ACC112 (cell line): Measurements from ENCODE around the gene TREX2.

Experiments used
- H2AFZ ChIP-seq: fragments of 200-600 bp; sonication (generic); one replicate; pipeline ENCODE4 v1.6.0; 2017; ENCODE audit warnings: antibody characterized with exemption, low read length; ENCODE audit not compliant: unreplicated experiment
- H3K27ac ChIP-seq: fragments of 200-600 bp; sonication (generic); 2 replicates; pipeline ENCODE4 v1.5.1; 2014; ENCODE audit warnings: low read depth, mild to moderate bottlenecking, antibody characterized with exemption, low read length, moderate library complexity
- H3K27me3 ChIP-seq: fragments of 200-600 bp; sonication (generic); 2 replicates; pipeline ENCODE4 v1.6.1; 2014; ENCODE audit warnings: mild to moderate bottlenecking, antibody characterized with exemption, low read length, moderate library complexity, mixed read lengths; ENCODE audit not compliant: insufficient read depth
- H3K36me3 ChIP-seq: fragments of 200-600 bp; sonication (generic); 2 replicates; pipeline ENCODE4 v1.6.1; 2016; ENCODE audit warnings: mild to moderate bottlenecking, antibody characterized with exemption, low read length, moderate library complexity, mixed read lengths; ENCODE audit not compliant: insufficient read depth
- H3K4me1 ChIP-seq: fragments of 200-600 bp; sonication (generic); one replicate; pipeline ENCODE4 v1.6.1; 2016; ENCODE audit warnings: low read length, mixed read lengths; ENCODE audit not compliant: insufficient read depth, unreplicated experiment, control insufficient read depth
- H3K4me3 ChIP-seq: fragments of 200-600 bp; sonication (generic); 2 replicates; pipeline ENCODE4 v1.5.1; 2014; ENCODE audit warnings: mild to moderate bottlenecking, low read depth, low read length
- H3K79me2 ChIP-seq: fragments of 200-600 bp; sonication (generic); one replicate; pipeline ENCODE4 v1.6.0; 2016; ENCODE audit warnings: low read length; ENCODE audit not compliant: control insufficient read depth, unreplicated experiment, insufficient read depth

Gene TREX2

DNA sequence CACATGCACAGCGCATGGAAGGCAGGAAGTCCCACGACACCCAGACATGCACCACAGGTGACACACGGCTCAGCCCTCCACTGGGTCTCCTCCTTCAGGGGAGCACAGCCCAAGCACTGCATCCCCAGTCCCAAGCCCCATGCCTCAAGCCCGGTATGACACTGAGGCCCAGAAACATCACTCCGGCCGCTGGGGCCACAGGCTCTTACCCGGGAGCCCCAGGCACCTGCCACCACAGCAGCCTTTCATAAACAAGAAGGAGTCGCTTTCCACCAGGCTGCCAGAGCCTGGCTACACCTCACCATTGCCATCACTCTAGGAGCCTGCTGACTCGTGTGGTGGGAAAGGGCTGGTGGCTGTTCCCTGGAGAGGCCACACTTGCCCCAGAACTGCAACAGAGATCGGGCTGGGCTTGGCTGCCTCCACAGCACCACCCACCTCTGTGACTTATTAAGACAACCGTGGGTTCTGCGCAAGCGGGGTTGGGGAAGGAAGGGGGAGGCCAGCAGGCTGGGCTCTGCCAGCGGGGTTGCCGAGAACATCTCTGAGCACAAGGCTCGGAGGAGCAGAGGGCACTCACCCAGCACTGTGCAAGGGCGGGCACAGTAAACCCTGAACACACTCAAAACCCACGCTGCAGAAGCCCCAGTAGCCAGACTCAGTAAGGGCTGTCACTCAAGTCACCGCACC is 20.0 kb upstream of the TREX2 start:
- Histone ChIP-seq H3K4me1 (no peaks in the 10 kb centered on the region), H3K27ac (no peak overlapping the region), H3K36me3 (no peaks in the 10 kb centered on the region), H3K4me3 (no peak overlapping the region), H3K27me3 (no peaks in the 10 kb centered on the region), H2AFZ (no peak overlapping the region), H3K79me2 (peaks cover 2% of the 10 kb centered on the region)

GRCh38 chrX:153464116-153464515 is 18.3 kb upstream of the TREX2 start:
- Histone ChIP-seq H3K36me3 (no peaks in the 10 kb centered on the region), H3K27me3 (no peaks in the 10 kb centered on the region), H2AFZ (no peak overlapping the region), H3K27ac (no peak overlapping the region), H3K4me1 (no peaks in the 10 kb centered on the region), H3K4me3 (no peak overlapping the region), H3K79me2 (no peaks in the 10 kb centered on the region)

DNA sequence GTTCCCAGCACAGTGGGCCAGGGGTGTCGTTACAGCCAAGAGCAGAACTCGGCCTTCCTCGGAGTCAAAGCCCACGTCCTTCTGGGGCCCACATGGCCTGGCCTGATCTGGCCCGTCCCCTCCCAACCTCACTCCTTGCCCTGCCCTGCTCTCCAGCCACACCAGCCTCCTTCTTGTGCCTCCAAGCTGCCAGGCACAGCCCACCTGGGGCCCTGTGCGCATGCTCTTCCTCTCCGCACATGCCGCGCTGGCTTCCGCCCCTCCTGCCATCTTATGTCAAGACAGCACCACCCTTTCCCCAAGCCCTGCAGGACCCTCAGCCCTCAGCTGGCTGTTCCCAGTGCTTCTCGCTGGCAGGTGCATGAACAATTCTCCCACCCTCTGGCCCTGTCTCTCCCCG is 17.7 kb upstream of the TREX2 start:
- Histone ChIP-seq H3K27ac (no peak overlapping the region), H3K27me3 (no peaks in the 10 kb centered on the region), H3K36me3 (no peaks in the 10 kb centered on the region)

DNA sequence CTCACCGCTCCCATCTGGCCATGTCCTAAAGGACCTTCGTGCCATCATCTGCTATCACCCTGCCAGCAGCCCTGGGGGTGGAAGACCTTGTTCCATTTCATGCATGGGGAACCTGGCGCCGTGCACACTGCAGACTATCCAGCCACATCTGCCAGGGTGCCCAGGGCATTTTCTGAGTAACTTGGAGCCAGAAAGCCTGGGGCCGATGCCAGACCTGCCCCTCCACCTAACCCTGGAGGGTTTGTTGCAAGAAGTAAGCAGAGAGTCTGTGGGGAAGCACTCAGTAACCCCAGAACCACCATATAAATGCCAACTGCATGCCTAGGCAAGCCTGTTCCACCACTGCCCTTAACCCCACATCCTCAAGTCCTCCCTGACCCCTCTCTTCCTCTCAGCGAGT is 17.2 kb upstream of the TREX2 start:
- Histone ChIP-seq H3K27ac (no peak overlapping the region), H3K36me3 (no peaks in the 10 kb centered on the region), H3K4me3 (no peak overlapping the region), H3K27me3 (no peaks in the 10 kb centered on the region), H3K79me2 (no peaks in the 10 kb centered on the region), H2AFZ (no peak overlapping the region), H3K4me1 (no peaks in the 10 kb centered on the region)

More for the DNA sequence above, 17.7 kb upstream of the TREX2 start:
- Histone ChIP-seq H2AFZ (no peak overlapping the region), H3K4me1 (no peaks in the 10 kb centered on the region), H3K4me3 (no peak overlapping the region), H3K79me2 (no peaks in the 10 kb centered on the region)

GRCh38 chrX:153462291-153462690 is 16.4 kb upstream of the TREX2 start:
- Histone ChIP-seq H3K4me1 (no peaks in the 10 kb centered on the region), H3K27me3 (no peaks in the 10 kb centered on the region), H3K36me3 (no peaks in the 10 kb centered on the region), H3K4me3 (no peak overlapping the region), H2AFZ (no peak overlapping the region), H3K27ac (no peak overlapping the region), H3K79me2 (no peaks in the 10 kb centered on the region)

DNA sequence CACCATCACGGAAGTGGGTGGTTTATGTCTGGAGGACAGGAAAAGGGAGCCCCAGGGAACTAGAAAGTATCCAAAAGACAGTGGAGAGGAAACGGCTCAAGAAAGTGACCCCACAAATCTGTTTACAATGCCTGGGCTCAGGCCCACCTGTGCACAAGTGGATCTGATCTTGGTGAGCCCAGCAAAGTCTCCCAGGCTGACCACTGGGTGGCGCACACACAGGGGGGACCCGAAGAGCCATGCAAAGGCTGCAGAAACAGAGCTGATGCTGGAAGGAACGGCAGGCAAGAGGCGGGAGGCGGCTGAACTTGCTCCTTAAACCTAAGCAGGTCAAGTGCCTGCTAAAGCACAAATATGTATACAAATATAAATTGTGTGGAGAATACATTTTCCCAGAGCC is 15.0 kb upstream of the TREX2 start:
- H3K27ac ChIP-seq, result no peak overlapping the region
- no peak overlapping the region for H2AFZ ChIP-seq
- no peak overlapping the region for H3K4me3 ChIP-seq
- no peaks in the 10 kb centered on the region for H3K4me1 ChIP-seq
- H3K36me3 ChIP-seq, result no peaks in the 10 kb centered on the region
- H3K27me3 ChIP-seq, result no peaks in the 10 kb centered on the region
- H3K79me2 ChIP-seq, result no peaks in the 10 kb centered on the region

DNA sequence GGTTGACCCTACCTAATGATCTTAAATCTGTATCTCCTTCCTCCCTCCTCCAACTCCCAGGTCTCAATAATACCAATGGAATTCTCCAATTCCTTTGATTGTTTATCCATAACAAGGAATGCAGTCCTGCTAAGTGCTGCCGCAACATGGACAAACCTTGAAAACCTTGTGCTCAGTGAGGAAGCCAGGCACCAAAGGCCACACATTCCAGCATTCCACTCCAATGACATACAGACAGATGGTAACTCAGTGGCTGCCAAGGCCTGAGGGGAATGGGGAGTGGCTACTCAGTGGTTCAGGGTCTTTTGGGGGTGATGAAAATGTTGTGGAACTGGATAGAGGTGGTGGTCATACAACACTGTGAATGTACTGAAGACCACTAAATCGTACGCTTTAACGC is 14.1 kb upstream of the TREX2 start:
- no peak overlapping the region for H3K4me3 ChIP-seq
- no peaks in the 10 kb centered on the region for H3K27me3 ChIP-seq
- H3K36me3 ChIP-seq, result no peaks in the 10 kb centered on the region
- H3K27ac ChIP-seq, result no peak overlapping the region
- H3K79me2 ChIP-seq, result no peaks in the 10 kb centered on the region
- H2AFZ ChIP-seq, result no peak overlapping the region
- H3K4me1 ChIP-seq, result no peaks in the 10 kb centered on the region

DNA sequence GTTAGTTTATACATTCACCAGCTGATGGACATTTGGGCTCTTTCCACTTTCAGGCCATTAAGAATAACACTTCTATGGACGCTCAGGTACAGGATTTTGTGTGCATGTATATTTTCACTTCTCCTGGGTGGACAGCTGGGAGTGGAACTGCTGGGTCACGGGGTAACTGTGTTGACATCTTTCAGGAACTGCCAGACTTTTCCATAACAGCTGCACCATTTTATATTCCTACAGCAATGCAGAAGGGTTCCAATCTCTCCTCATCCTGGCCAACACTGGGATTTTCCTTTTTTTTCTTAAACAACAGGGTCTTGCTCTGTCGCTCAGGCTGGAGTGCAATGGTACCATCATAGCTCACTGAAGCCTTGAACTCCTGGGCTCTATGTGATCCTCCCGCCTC is 12.6 kb upstream of the TREX2 start:
- Histone ChIP-seq H3K79me2 (no peaks in the 10 kb centered on the region), H3K4me1 (no peaks in the 10 kb centered on the region), H3K27ac (no peak overlapping the region), H3K4me3 (no peak overlapping the region), H3K36me3 (no peaks in the 10 kb centered on the region), H2AFZ (no peak overlapping the region), H3K27me3 (no peaks in the 10 kb centered on the region)

DNA sequence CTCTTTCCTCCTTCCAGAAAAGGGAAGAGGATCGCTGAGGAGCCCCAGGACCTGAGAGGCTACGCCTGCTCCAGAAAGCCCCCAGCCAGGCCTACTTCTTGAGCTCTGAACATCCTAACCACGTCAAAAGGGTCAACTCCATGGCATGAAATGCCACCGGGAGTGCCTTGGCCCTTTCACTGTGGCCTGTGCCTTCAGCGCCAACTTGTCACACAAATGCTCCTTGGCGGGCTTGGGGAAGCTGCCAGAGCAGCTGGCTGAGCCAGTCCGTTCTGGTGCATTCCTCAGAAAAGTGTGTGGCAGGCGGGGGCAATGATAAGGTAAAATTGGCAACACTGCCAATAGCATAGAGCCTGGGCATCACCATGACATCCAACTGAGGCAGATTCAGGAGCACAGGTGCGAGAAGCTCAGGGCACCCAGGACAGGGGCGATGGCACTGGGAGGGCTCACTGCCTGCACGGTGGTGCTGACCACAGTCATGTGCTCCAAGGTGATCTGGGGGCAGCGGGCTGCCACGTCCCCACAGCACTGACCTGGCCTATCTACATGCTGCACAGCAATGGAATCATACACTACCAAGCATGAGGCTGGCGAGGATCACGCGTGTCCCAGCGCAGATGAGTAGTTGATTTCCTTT is 12.1 kb upstream of the TREX2 start:
- Histone ChIP-seq H3K79me2 (no peaks in the 10 kb centered on the region), H3K27me3 (no peaks in the 10 kb centered on the region), H2AFZ (no peak overlapping the region), H3K4me1 (no peaks in the 10 kb centered on the region), H3K4me3 (no peak overlapping the region), H3K36me3 (no peaks in the 10 kb centered on the region), H3K27ac (no peak overlapping the region)

- Histone ChIP-seq H3K36me3 (no peaks in the 10 kb centered on the region), H3K27me3 (no peaks in the 10 kb centered on the region), H3K4me1 (no peaks in the 10 kb centered on the region), H3K27ac (no peak overlapping the region), H3K4me3 (no peak overlapping the region), H3K79me2 (no peaks in the 10 kb centered on the region), H2AFZ (no peak overlapping the region)
Measured at GRCh38 chrX:153457136-153457825, 11.4 kb upstream of the TREX2 start.

DNA sequence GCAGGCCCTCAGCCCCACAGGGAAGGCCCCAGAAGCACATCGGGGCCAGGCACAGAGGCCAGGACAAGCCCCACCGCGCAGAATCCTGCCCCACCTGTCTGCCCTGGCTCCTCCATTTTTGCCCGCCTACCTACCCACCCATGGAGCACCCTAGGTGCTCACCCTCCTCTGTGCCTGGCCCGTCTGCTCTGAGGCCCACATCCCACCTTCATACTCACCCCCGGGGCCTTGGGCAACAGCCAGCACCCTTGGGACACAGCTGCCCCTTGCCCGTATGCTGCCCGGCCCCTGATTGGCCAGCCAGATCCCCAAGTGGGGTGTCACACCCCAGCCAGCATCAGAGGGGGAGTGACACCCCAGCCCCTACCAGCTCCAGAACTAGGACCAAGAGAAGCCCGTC is 10.8 kb upstream of the TREX2 start:
- H3K79me2 ChIP-seq, result no peaks in the 10 kb centered on the region
- no peaks in the 10 kb centered on the region for H3K36me3 ChIP-seq
- H3K27me3 ChIP-seq, result no peaks in the 10 kb centered on the region
- no peak overlapping the region for H2AFZ ChIP-seq
- H3K4me1 ChIP-seq, result no peaks in the 10 kb centered on the region
- H3K4me3 ChIP-seq, result no peak overlapping the region
- no peak overlapping the region for H3K27ac ChIP-seq
